Measurements from ENCODE around the gene SPDYE16. TPM values are rescaled to one million over a fixed set of nuclear protein-coding genes. Genes with fewer than 3 reads are reported as not detected.
"Not testable (repeated sequence)": the region's sequence is repeated elsewhere in the genome, so short reads cannot be mapped to it uniquely, and the experiment has no call there.

Gene SPDYE16
- total RNA-seq, 1 experiment from 2014 or later, result not detected

DNA sequence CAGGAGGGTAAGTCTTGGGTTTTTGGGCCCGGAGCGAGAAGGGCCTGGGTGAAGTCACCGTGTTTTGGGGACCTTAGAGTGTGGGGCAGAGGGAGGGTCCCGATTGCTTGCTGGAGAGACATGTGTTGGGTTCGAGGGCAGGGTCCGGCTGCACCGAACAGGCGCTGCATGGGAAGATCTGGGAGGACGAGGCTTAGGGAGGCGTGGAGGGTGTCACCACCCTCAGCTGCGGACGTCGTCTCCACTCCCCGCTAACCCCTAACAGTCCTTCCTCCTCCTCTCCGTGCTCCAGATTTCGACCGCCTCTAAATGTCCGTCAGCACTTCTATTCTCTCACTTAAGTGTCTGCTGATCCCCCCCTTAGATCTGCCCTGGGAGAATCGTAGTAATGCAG, 6.8 kb upstream of the SPDYE16 start:
- H3K27ac ChIP-seq (ENCODE audit: insufficient read length, low read depth, low read length); H3K23ac ChIP-seq (ENCODE audit: insufficient read length, low read depth, low read length); H2BK20ac ChIP-seq (ENCODE audit: low read depth, low read length, poor library complexity, severe bottlenecking); H3K9me3 ChIP-seq (ENCODE audit: control insufficient read depth, low read depth, low read length); H4K91ac ChIP-seq (ENCODE audit: insufficient read length, low read depth, low read length); H2BK12ac ChIP-seq (ENCODE audit: insufficient read length, low read depth, low read length); H4K8ac ChIP-seq (replicated peaks; ENCODE audit: insufficient read length, low read depth, low read length); H2AFZ ChIP-seq (ENCODE audit: low read length); H3K79me2 ChIP-seq (ENCODE audit: insufficient read depth, low read length); H3K4me1 Mint-ChIP-seq; H2AK5ac ChIP-seq (ENCODE audit: insufficient read length, low read length); H3T11ph ChIP-seq (ENCODE audit: low read length); H3K9me3 Mint-ChIP-seq; H2BK5ac ChIP-seq (ENCODE audit: insufficient read length, low read length); H3K4ac ChIP-seq (ENCODE audit: low read depth, low read length); DNase-seq; H2BK120ac ChIP-seq (ENCODE audit: low read depth, low read length, poor library complexity, severe bottlenecking); H4K20me1 ChIP-seq (ENCODE audit: control insufficient read depth, insufficient read depth, insufficient read length); H3K27me3 Mint-ChIP-seq (ENCODE audit: low read depth); H3K27me3 ChIP-seq (ENCODE audit: insufficient read depth, low read length); H3K56ac ChIP-seq (ENCODE audit: insufficient read length, low read depth, low read length); H3K23me2 ChIP-seq (ENCODE audit: insufficient read length, low read depth, low read length, poor library complexity, severe bottlenecking); H3K4me1 ChIP-seq (ENCODE audit: insufficient read depth, low read length); H2BK15ac ChIP-seq (ENCODE audit: low read depth, low read length); H3K18ac ChIP-seq (ENCODE audit: insufficient read length, low read depth, low read length); H4K5ac ChIP-seq (ENCODE audit: insufficient read length, low read depth, low read length); H3K14ac ChIP-seq (ENCODE audit: insufficient read depth, low read length); H3K79me1 ChIP-seq (ENCODE audit: insufficient read depth, low read depth, low read length, poor library complexity, severe bottlenecking): not testable (repeated sequence)
- H3K36me3 Mint-ChIP-seq (ENCODE audit: insufficient read depth in 1 of 3, low read depth in 3 of 3), result peaks cover 4 to 15% (median 9%) of the 10 kb centered on the region in 3 experiments; a peak in 6 of 7 replicates
- H3K27ac Mint-ChIP-seq, result peak overlapping the region in 1 of 3 experiments; percentile 79; a peak in 1 of 7 replicates
- peak overlapping the region; percentile 87 to 91 for H3K4me3 Mint-ChIP-seq
- no CpG with 5 or more reads among the region's 19 CpGs for WGBS (ENCODE audit: extremely low coverage, insufficient read length, low lambda C conversion rate)
- Histone ChIP-seq H3K9ac (ENCODE audit: extremely low read depth, insufficient read length, low read length) (peak overlapping the region; percentile 50), H3K4me2 (ENCODE audit: insufficient read depth, insufficient read length, low read length) (peak overlapping the region; percentile 44)

GRCh38 chr7:76549025-76549854, 6.1 kb upstream of the SPDYE16 start:
- H4K20me1 ChIP-seq (ENCODE audit: control insufficient read depth, insufficient read depth, insufficient read length); H3K27me3 Mint-ChIP-seq (ENCODE audit: low read depth); H2BK120ac ChIP-seq (ENCODE audit: low read depth, low read length, poor library complexity, severe bottlenecking); H3K9me3 Mint-ChIP-seq; H3K27me3 ChIP-seq (ENCODE audit: insufficient read depth, low read length); H3K4ac ChIP-seq (ENCODE audit: low read depth, low read length); H4K91ac ChIP-seq (ENCODE audit: insufficient read length, low read depth, low read length); H3K27ac ChIP-seq (ENCODE audit: insufficient read length, low read depth, low read length); H3K14ac ChIP-seq (ENCODE audit: insufficient read depth, low read length); H2BK12ac ChIP-seq (ENCODE audit: insufficient read length, low read depth, low read length); H4K5ac ChIP-seq (ENCODE audit: insufficient read length, low read depth, low read length); H2AFZ ChIP-seq (ENCODE audit: low read length); H3K23me2 ChIP-seq (ENCODE audit: insufficient read length, low read depth, low read length, poor library complexity, severe bottlenecking); H3K79me2 ChIP-seq (ENCODE audit: insufficient read depth, low read length); H3K4me1 Mint-ChIP-seq; H3K4me1 ChIP-seq (ENCODE audit: insufficient read depth, low read length); H3K9me3 ChIP-seq (ENCODE audit: control insufficient read depth, low read depth, low read length); H2BK15ac ChIP-seq (ENCODE audit: low read depth, low read length); H4K8ac ChIP-seq (replicated peaks; ENCODE audit: insufficient read length, low read depth, low read length); H2AK5ac ChIP-seq (ENCODE audit: insufficient read length, low read length); H3K18ac ChIP-seq (ENCODE audit: insufficient read length, low read depth, low read length); H2BK5ac ChIP-seq (ENCODE audit: insufficient read length, low read length); H3K79me1 ChIP-seq (ENCODE audit: insufficient read depth, low read depth, low read length, poor library complexity, severe bottlenecking); H3T11ph ChIP-seq (ENCODE audit: low read length); H3K56ac ChIP-seq (ENCODE audit: insufficient read length, low read depth, low read length); H2BK20ac ChIP-seq (ENCODE audit: low read depth, low read length, poor library complexity, severe bottlenecking); H3K23ac ChIP-seq (ENCODE audit: insufficient read length, low read depth, low read length): not testable (repeated sequence)
- H3K4me3 Mint-ChIP-seq, result peak overlapping the region; percentile 87 to 91
- peak; percentile 96 for DNase-seq
- Histone ChIP-seq H3K4me2 (ENCODE audit: insufficient read depth, insufficient read length, low read length) (peak overlapping the region; percentile 44), H3K9ac (ENCODE audit: extremely low read depth, insufficient read length, low read length) (peak overlapping the region; percentile 17)
- peaks cover 4 to 11% (median 9%) of the 10 kb centered on the region in 3 experiments; a peak in 6 of 7 replicates for H3K36me3 Mint-ChIP-seq (ENCODE audit: insufficient read depth in 1 of 3, low read depth in 3 of 3)
- WGBS (ENCODE audit: extremely low coverage, insufficient read length, low lambda C conversion rate), result no CpG with 5 or more reads among the region's 71 CpGs
- peak overlapping the region in 2 of 3 experiments; percentile 79 to 84; a peak in 2 of 7 replicates for H3K27ac Mint-ChIP-seq
